ENCODE results near the gene MUC4. TPM values are rescaled to one million over a fixed set of nuclear protein-coding genes. Genes with fewer than 3 reads are reported as not detected.

The MUC4 gene
- total and polyA plus RNA-seq, 9 of the 15 experiments (the other 6 are each of a cell fraction or from before 2014, with no cell fraction given) = under 0.01 to 0.21 (median 0.10) TPM; not detected in 4

DNA sequence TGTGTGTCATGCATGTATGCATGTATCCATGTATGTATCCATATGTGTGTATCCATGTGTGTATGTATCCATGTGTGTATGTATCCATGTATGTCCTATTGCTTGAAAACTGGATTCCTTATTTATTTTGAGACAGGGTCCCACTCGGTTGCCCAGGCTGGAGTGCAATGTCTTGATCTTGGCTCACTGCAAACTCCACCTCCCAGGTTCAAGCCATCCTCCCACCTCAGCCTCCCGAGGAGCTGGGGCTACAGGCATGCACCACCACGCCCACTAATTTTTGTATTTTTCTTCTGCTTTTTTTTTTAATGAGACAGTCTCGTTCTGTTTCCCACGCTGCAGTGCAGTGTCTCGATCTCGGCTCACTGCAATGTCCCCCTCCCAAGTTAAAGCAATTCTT, 56.8 kb downstream of the MUC4 start:
- ATAC-seq = no peak
- H3K36me3 ChIP-seq (ENCODE audit: control insufficient read depth, insufficient read depth, low read length) = no peaks in the 10 kb centered on the region
- H3K27ac ChIP-seq (ENCODE audit: extremely low read depth, low read depth, low read length) = no peak overlapping the region
- no peak overlapping the region for H2AFZ ChIP-seq (ENCODE audit: low read depth, low read length)
- H3K4me2 ChIP-seq (ENCODE audit: insufficient read depth, low read length) = no peak overlapping the region
- POLR2A ChIA-PET = interaction anchor here (1.3 kb wide), 1 partner anchor 16 kb away, joined by 4 read pairs; no protein-coding TSS in a partner anchor
- peaks cover 0 to 14% of the 10 kb centered on the region in 2 experiments; a peak in 3 of 5 replicates for H3K4me1 ChIP-seq (replicated peaks in 1 of 2; ENCODE audit: control insufficient read depth in 2 of 2, insufficient read depth in 2 of 2, low read length in 2 of 2)
- intact Hi-C loops (cut with micrococcal nuclease) = no loop called here
- no peak for FAIRE-seq
- no peak overlapping the region for H3K4me3 ChIP-seq
- no peaks in the 10 kb centered on the region; the same call in 1 of the 2 replicates for H4K20me1 ChIP-seq (replicated peaks; ENCODE audit: control insufficient read depth, insufficient read depth, low read length)
- TF ChIP-seq PHF20 (IDR thresholded peaks at IDR 0.05; ENCODE audit: partially characterized antibody) (no peak), ETV6 (IDR thresholded peaks at IDR 0.05; ENCODE audit: borderline replicate concordance in 1 of 2, low read depth in 2 of 2, low read length in 1 of 2) (no peak), ETV6 (CRISPR knock-in tag; IDR thresholded peaks at IDR 0.05; ENCODE audit: borderline replicate concordance) (no peak), RBM14 (IDR thresholded peaks at IDR 0.05; ENCODE audit: borderline replicate concordance, insufficient read depth, low read depth, low read length) (no peak), KLF10 (CRISPR knock-in tag; IDR thresholded peaks at IDR 0.05) (no peak), POLR2B (IDR thresholded peaks at IDR 0.05; ENCODE audit: low read depth, partially characterized antibody) (no peak), NR4A1 (CRISPR knock-in tag; IDR thresholded peaks at IDR 0.05) (no peak), NR4A1 (tag; IDR thresholded peaks at IDR 0.05) (no peak), NCOA6 (IDR thresholded peaks at IDR 0.05) (no peak), BCL6 (CRISPR knock-in tag; IDR thresholded peaks at IDR 0.05) (no peak), MYC (IDR thresholded peaks at IDR 0.05; ENCODE audit: low read depth, low read length) (no peak), MYC (CRISPR knock-in tag; IDR thresholded peaks at IDR 0.05; ENCODE audit: borderline replicate concordance, low read depth) (no peak), TAF1 (IDR thresholded peaks at IDR 0.05; ENCODE audit: control insufficient read depth, extremely low read depth, insufficient read depth, low read length, severe bottlenecking) (no peak), CEBPG (CRISPR knock-in tag; IDR thresholded peaks at IDR 0.05) (no peak), CEBPG (tag; conservative IDR thresholded peaks at IDR 0.05 in 1 of 2, IDR thresholded peaks at IDR 0.05 in 1 of 2) (no peak)
- TF ChIP-seq, protein P1, sequence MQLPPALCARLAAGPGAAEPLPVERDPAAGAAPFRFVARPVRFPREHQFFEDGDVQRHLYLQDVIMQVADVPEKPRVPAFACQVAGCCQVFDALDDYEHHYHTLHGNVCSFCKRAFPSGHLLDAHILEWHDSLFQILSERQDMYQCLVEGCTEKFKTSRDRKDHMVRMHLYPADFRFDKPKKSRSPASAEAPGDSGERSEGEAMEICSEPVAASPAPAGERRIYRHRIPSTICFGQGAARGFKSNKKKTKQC (CRISPR knock-in tag; IDR thresholded peaks at IDR 0.05) = no peak
- TF ChIP-seq, protein P2, sequence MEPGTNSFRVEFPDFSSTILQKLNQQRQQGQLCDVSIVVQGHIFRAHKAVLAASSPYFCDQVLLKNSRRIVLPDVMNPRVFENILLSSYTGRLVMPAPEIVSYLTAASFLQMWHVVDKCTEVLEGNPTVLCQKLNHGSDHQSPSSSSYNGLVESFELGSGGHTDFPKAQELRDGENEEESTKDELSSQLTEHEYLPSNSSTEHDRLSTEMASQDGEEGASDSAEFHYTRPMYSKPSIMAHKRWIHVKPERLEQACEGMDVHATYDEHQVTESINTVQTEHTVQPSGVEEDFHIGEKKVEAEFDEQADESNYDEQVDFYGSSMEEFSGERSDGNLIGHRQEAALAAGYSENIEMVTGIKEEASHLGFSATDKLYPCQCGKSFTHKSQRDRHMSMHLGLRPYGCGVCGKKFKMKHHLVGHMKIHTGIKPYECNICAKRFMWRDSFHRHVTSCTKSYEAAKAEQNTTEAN (CRISPR knock-in tag; IDR thresholded peaks at IDR 0.05) = no peak
- 10% methylated on average over 4 of the region's 7 CpGs for WGBS (ENCODE audit: insufficient coverage, low coverage, missing lambda C conversion rate)
- no TSS peak for BruUV-seq (replicated peaks)
- in situ Hi-C loops (cut with MboI) = no loop called here
- H3K27me3 ChIP-seq (ENCODE audit: control insufficient read depth in 2 of 2, insufficient read depth in 2 of 2, low read length in 2 of 2) = peaks cover 19 to 63% of the 10 kb centered on the region in 2 experiments; a peak in 4 of 5 replicates
- no peaks in the 10 kb centered on the region for H3K9me3 ChIP-seq (replicated peaks; ENCODE audit: control insufficient read depth, insufficient read depth, low read depth, low read length)
- H3K9ac ChIP-seq (ENCODE audit: insufficient read depth in 1 of 2, low read depth in 2 of 2, low read length in 2 of 2) = no peak overlapping the region
- CTCF ChIA-PET (ENCODE audit: low intra/inter-chr PET ratio) = no interaction called here
- H3K9me1 ChIP-seq (ENCODE audit: control insufficient read depth, insufficient read depth, low read length) = no peaks in the 10 kb centered on the region
- H3K79me2 ChIP-seq (ENCODE audit: control insufficient read depth, insufficient read depth, low read length) = no peaks in the 10 kb centered on the region
- DNase-seq (ENCODE audit: extremely low read depth in 1 of 4, low spot score in 3 of 4) = no peak

Measured in K562 (cell line).